MM.1S (cell line): ENCODE data around the gene GRB7.

Experiments
- DNase-seq: peaks from one replicate; pipeline ENCODE4 v3.0.0-alpha.2; 2015
- H2AFZ ChIP-seq: fragments of 300-600 bp; sonication (generic); 2 replicates; pipeline ENCODE4 v1.6.0; 2016; ENCODE audit warnings: antibody characterized with exemption, low read length
- H3F3A ChIP-seq: fragments of 300-600 bp; sonication (generic); 2 replicates; pipeline ENCODE4 v1.6.1; 2016; ENCODE audit warnings: mild to moderate bottlenecking, antibody characterized with exemption, low read length, moderate library complexity, mixed read lengths; ENCODE audit not compliant: insufficient read depth
- H3K27ac ChIP-seq: fragments of 300-600 bp; sonication (generic); 2 replicates; pipeline ENCODE4 v1.5.1; 2016; ENCODE audit warnings: mild to moderate bottlenecking, low read length
- H3K27me3 ChIP-seq: fragments of 300-600 bp; sonication (generic); replicated peaks from 2 replicates; pipeline ENCODE4 v1.6.0; 2016; ENCODE audit warnings: low read length; ENCODE audit not compliant: insufficient read depth
- H3K36me3 ChIP-seq: fragments of 300-600 bp; sonication (generic); replicated peaks from 2 replicates; pipeline ENCODE4 v1.6.1; 2016; ENCODE audit warnings: mild to moderate bottlenecking, low read length, mixed read lengths; ENCODE audit not compliant: insufficient read depth
- H3K4me1 ChIP-seq: fragments of 300-600 bp; sonication (generic); 2 replicates; pipeline ENCODE4 v1.6.1; 2016; ENCODE audit warnings: low read length, mixed read lengths
- H3K4me2 ChIP-seq: fragments of 300-600 bp; sonication (generic); 2 replicates; pipeline ENCODE4 v1.6.0; 2016; ENCODE audit warnings: low read depth, low read length
- H3K4me3 ChIP-seq: fragments of 300-600 bp; sonication (generic); 2 replicates; pipeline ENCODE4 v1.5.1; 2016; ENCODE audit warnings: low read length, mixed read lengths
- H3K79me2 ChIP-seq: fragments of 300-600 bp; sonication (generic); 2 replicates; pipeline ENCODE4 v1.6.1; 2016; ENCODE audit warnings: mixed run types, low read length, mixed read lengths
- H3K9ac ChIP-seq: fragments of 300-600 bp; sonication (generic); 2 replicates; pipeline ENCODE4 v1.6.1; 2016; ENCODE audit warnings: low read length, mixed read lengths
- H3K9me2 ChIP-seq: fragments of 300-600 bp; sonication (generic); replicated peaks from 2 replicates; pipeline ENCODE4 v1.6.1; 2016; ENCODE audit warnings: mild to moderate bottlenecking, low read length, mixed read lengths; ENCODE audit not compliant: insufficient read depth
- H3K9me3 ChIP-seq: fragments of 300-600 bp; sonication (generic); replicated peaks from 2 replicates; pipeline ENCODE4 v1.6.1; 2016; ENCODE audit warnings: mild to moderate bottlenecking, low read length, mixed read lengths; ENCODE audit not compliant: insufficient read depth
- H4K20me1 ChIP-seq: fragments of 300-600 bp; sonication (generic); 2 replicates; pipeline ENCODE4 v1.6.1; 2016; ENCODE audit warnings: mild to moderate bottlenecking, low read length, moderate library complexity, mixed read lengths; ENCODE audit not compliant: insufficient read depth
- CTCF ChIP-seq: fragments of 300-600 bp; sonication (generic); IDR thresholded peaks from 2 replicates; pipeline ENCODE4 v1.5.1; 2016; ENCODE audit warnings: antibody characterized with exemption, low read length, mixed read lengths
- EZH2 ChIP-seq: fragments of 300-600 bp; sonication (generic); optimal IDR thresholded peaks from 2 replicates; pipeline ENCODE3; 2017; ENCODE audit warnings: low read depth, mild to moderate bottlenecking, antibody characterized with exemption, low read length, mixed read lengths
- EZH2phosphoT487 ChIP-seq: fragments of 300-600 bp; sonication (generic); IDR thresholded peaks from 2 replicates; pipeline ENCODE4 v1.6.1; 2018; ENCODE audit warnings: antibody characterized with exemption, low read length

The GRB7 gene

GRCh38 chr17:39776252-39776651 is 38.5 kb downstream of the GRB7 start:
- Histone ChIP-seq H4K20me1 (no peaks in the 10 kb centered on the region), H3K4me3 (peak overlapping the region; percentile 58), H3K9me3 (no peaks in the 10 kb centered on the region), H2AFZ (no peak overlapping the region), H3K36me3 (peaks cover 4% of the 10 kb centered on the region; the same call in 1 of the 2 replicates), H3K27ac (peak overlapping the region; percentile 87), H3K4me2 (peak overlapping the region; percentile 96), H3K79me2 (peaks cover 89% of the 10 kb centered on the region), H3K4me1 (peaks cover 77% of the 10 kb centered on the region), H3K9ac (peak overlapping the region; percentile 71), H3K9me2 (no peaks in the 10 kb centered on the region), H3K27me3 (no peaks in the 10 kb centered on the region), H3F3A (peaks cover 84% of the 10 kb centered on the region)
- DNase-seq, result peak; percentile 51
- no peak for TF ChIP-seq CTCF
- no peak for TF ChIP-seq EZH2phosphoT487
- TF ChIP-seq EZH2, result no peak

- Histone ChIP-seq H4K20me1 (no peaks in the 10 kb centered on the region), H3F3A (peaks cover 84% of the 10 kb centered on the region), H2AFZ (no peak overlapping the region), H3K4me3 (peak overlapping the region; percentile 58), H3K9me3 (no peaks in the 10 kb centered on the region), H3K9ac (peak overlapping the region; percentile 71), H3K79me2 (peaks cover 89% of the 10 kb centered on the region), H3K4me1 (peaks cover 77% of the 10 kb centered on the region), H3K27me3 (no peaks in the 10 kb centered on the region), H3K9me2 (no peaks in the 10 kb centered on the region), H3K4me2 (peak overlapping the region; percentile 96), H3K36me3 (0 out of 2 replicates have a peak, but pooled peaks cover 7% of the 10 kb centered on the region), H3K27ac (peak overlapping the region; percentile 87)
- TF ChIP-seq CTCF (no peak), EZH2phosphoT487 (no peak), EZH2 (no peak)
- DNase-seq, result peak; percentile 60
Observed at GRCh38 chr17:39777534-39778365, 40.0 kb downstream of the GRB7 start.

- H3F3A ChIP-seq, result peaks cover 62% of the 10 kb centered on the region
- peak overlapping the region; percentile 54; the same call in 1 of the 2 replicates for H3K27ac ChIP-seq
- peaks cover 11% of the 10 kb centered on the region for H3K36me3 ChIP-seq
- H3K4me2 ChIP-seq, result peak overlapping the region; percentile 55
- no peak overlapping the region for H2AFZ ChIP-seq
- H3K9ac ChIP-seq, result peak overlapping the region; percentile 4; the same call in 1 of the 2 replicates
- peak; percentile 50 for DNase-seq
- no peaks in the 10 kb centered on the region for H3K27me3 ChIP-seq
- TF ChIP-seq CTCF (no peak), EZH2phosphoT487 (no peak), EZH2 (no peak)
- H3K9me3 ChIP-seq, result no peaks in the 10 kb centered on the region
- no peaks in the 10 kb centered on the region for H3K9me2 ChIP-seq
- 0 out of 2 replicates have a peak overlapping the region, but pooled peaks have one; percentile 10 for H3K4me3 ChIP-seq
- H3K4me1 ChIP-seq, result peaks cover 67% of the 10 kb centered on the region
- no peaks in the 10 kb centered on the region for H4K20me1 ChIP-seq
- H3K79me2 ChIP-seq, result peaks cover 93% of the 10 kb centered on the region
Observed at GRCh38 chr17:39781031-39781860, 43.5 kb downstream of the GRB7 start.
